Endothelial cell of umbilical vein (primary cell): ENCODE data around the gene CPVL.

Experiments
- EZH2 ChIP-seq: IDR thresholded peaks from 2 replicates; pipeline ENCODE4 v1.6.1; 2012; ENCODE audit warnings: borderline replicate concordance, low read depth, mild to moderate bottlenecking, moderate library complexity, low read length, inconsistent platforms; ENCODE audit not compliant: severe bottlenecking
- JUN ChIP-seq: IDR thresholded peaks from 2 replicates; pipeline ENCODE4 v1.6.1; 2011; ENCODE audit warnings: borderline replicate concordance, low read depth; ENCODE audit not compliant: insufficient read length, insufficient read depth
- MYC ChIP-seq: IDR thresholded peaks from one replicate; pipeline ENCODE4 v1.6.1; 2011; ENCODE audit warnings: mild to moderate bottlenecking, low read depth, low read length
- POLR2A ChIP-seq: IDR thresholded peaks from 2 replicates; pipeline ENCODE4 v1.6.1; 2012; ENCODE audit warnings: low read depth, mild to moderate bottlenecking, control low read depth, low read length
- TF ChIP-seq, protein P1 (sequence below), 2 donors: IDR thresholded peaks; 1 replicate in 1 of 2; 2 replicates in 1 of 2; pipeline ENCODE4 v1.5.1; 2011; ENCODE audit warnings: low read length in 2 of 2, mild to moderate bottlenecking in 2 of 2, moderate library complexity in 2 of 2, control low read depth in 1 of 2, inconsistent platforms in 1 of 2, low read depth in 1 of 2; ENCODE audit not compliant: insufficient read depth in 1 of 2; ENCODE audit errors: extremely low read depth in 1 of 2

DNA sequence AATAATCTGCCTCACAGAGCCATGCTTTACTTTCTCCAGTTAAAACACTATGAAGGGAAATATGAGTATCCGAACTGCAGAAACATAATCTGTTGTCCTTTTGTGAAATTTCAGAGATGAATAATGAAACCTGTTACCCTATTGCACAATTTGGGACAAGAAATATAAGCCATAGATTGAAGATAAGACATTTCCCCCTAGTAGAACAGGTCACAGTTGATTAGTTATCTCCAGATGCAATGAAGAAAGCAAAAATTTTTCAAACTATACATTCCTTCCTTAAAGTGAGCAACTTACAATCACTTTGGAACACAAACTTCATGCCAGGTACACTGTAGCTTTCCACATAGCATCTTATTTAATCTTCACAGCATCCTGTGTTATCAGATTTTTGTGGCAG, 46.0 kb upstream of the CPVL start:
- no peak for TF ChIP-seq EZH2
- TF ChIP-seq, protein P1, sequence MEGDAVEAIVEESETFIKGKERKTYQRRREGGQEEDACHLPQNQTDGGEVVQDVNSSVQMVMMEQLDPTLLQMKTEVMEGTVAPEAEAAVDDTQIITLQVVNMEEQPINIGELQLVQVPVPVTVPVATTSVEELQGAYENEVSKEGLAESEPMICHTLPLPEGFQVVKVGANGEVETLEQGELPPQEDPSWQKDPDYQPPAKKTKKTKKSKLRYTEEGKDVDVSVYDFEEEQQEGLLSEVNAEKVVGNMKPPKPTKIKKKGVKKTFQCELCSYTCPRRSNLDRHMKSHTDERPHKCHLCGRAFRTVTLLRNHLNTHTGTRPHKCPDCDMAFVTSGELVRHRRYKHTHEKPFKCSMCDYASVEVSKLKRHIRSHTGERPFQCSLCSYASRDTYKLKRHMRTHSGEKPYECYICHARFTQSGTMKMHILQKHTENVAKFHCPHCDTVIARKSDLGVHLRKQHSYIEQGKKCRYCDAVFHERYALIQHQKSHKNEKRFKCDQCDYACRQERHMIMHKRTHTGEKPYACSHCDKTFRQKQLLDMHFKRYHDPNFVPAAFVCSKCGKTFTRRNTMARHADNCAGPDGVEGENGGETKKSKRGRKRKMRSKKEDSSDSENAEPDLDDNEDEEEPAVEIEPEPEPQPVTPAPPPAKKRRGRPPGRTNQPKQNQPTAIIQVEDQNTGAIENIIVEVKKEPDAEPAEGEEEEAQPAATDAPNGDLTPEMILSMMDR (IDR thresholded peaks at IDR 0.05; ENCODE audit: extremely low read depth in 1 of 2, insufficient read depth in 1 of 2, low read depth in 1 of 2, low read length in 2 of 2) = no peak
- no peak for TF ChIP-seq POLR2A
- TF ChIP-seq MYC = no peak
- no peak for TF ChIP-seq JUN
